Measurements from ENCODE around the gene CDK13. TPM values are rescaled to one million over a fixed set of nuclear protein-coding genes. Genes with fewer than 3 reads are reported as not detected.

The CDK13 gene
- total RNA-seq, 4 donors from 2014 or later, result 53.9 to 93.6 (median 60.3) TPM

DNA sequence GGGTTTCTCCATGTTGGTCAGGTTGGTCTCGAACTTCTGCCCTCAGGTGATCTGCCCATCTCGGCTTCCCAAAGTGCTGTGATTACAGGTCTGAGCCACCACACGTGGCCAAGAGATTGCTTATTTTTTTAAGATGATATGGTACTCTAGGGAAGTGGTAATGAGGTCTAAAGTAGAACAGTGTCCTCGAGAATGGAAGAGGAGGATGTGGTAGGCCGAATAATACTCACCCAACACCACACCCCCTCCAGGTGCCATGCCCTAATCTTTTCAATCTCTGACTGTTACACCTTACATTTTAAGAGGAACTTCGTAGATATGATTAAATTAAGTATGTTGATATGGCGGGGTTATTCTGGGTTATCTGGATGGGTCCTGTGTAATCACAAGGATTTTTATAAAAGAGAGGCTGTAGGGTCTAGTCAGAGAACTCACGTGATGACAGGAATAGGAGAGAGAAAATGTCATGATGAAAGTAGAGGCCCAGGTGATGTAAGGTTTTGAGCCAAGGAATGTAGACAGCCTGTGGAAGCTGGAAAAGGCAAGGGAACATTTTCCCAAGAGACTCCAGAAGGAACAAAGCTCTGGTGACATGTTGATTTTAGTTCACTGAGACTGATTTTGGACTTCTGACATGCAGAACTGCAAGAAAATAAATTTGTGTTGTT lies 29.5 kb downstream of the CDK13 start:
- DNase-seq (ENCODE audit: low spot score), result no peak
- TF ChIP-seq, protein P1, sequence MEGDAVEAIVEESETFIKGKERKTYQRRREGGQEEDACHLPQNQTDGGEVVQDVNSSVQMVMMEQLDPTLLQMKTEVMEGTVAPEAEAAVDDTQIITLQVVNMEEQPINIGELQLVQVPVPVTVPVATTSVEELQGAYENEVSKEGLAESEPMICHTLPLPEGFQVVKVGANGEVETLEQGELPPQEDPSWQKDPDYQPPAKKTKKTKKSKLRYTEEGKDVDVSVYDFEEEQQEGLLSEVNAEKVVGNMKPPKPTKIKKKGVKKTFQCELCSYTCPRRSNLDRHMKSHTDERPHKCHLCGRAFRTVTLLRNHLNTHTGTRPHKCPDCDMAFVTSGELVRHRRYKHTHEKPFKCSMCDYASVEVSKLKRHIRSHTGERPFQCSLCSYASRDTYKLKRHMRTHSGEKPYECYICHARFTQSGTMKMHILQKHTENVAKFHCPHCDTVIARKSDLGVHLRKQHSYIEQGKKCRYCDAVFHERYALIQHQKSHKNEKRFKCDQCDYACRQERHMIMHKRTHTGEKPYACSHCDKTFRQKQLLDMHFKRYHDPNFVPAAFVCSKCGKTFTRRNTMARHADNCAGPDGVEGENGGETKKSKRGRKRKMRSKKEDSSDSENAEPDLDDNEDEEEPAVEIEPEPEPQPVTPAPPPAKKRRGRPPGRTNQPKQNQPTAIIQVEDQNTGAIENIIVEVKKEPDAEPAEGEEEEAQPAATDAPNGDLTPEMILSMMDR (IDR thresholded peaks at IDR 0.05), result no peak
- no peak for ATAC-seq (ENCODE audit: low FRiP score)

GRCh38 chr7:39985398-39985918 lies 35.4 kb downstream of the CDK13 start:
- TF ChIP-seq, protein P1 (IDR thresholded peaks at IDR 0.05), result no peak
- ATAC-seq (ENCODE audit: low FRiP score), result no peak
- DNase-seq (ENCODE audit: low spot score), result no peak

GRCh38 chr7:39987641-39988347 lies 37.7 kb downstream of the CDK13 start:
- ATAC-seq (ENCODE audit: low FRiP score), result no peak
- TF ChIP-seq, protein P1 (IDR thresholded peaks at IDR 0.05), result no peak
- no peak for DNase-seq (ENCODE audit: low spot score)

- DNase-seq (ENCODE audit: low spot score), result no peak
- no peak for ATAC-seq (ENCODE audit: low FRiP score)
- TF ChIP-seq, protein P1 (IDR thresholded peaks at IDR 0.05), result no peak
Observed at GRCh38 chr7:40000734-40001315, 50.8 kb downstream of the CDK13 start.

GRCh38 chr7:40001649-40002048 lies 51.6 kb downstream of the CDK13 start:
- DNase-seq (ENCODE audit: low spot score) (no peak), ATAC-seq (ENCODE audit: low FRiP score) (no peak)
- TF ChIP-seq, protein P1 (IDR thresholded peaks at IDR 0.05), result no peak

- ATAC-seq (ENCODE audit: low FRiP score), result no peak
- DNase-seq (ENCODE audit: low spot score), result no peak
- TF ChIP-seq, protein P1 (IDR thresholded peaks at IDR 0.05), result no peak
Observed at GRCh38 chr7:40003597-40003996, 53.5 kb downstream of the CDK13 start.

Measured in omental fat pad (tissue), 4 donors.